NT2/D1 (cell line): ENCODE results near the gene TEAD3.

Experiments used
- SUZ12 ChIP-seq: IDR thresholded peaks from 2 replicates; pipeline ENCODE4 v1.6.1; 2011; ENCODE audit not compliant: insufficient read length, insufficient read depth; ENCODE audit errors: extremely low read depth
- YY1 ChIP-seq: IDR thresholded peaks from 2 replicates; pipeline ENCODE4 v1.6.1; 2011; ENCODE audit not compliant: insufficient read length, insufficient read depth
- ZNF274 ChIP-seq: IDR thresholded peaks from 2 replicates; pipeline ENCODE4 v1.6.1; 2011; ENCODE audit warnings: mild to moderate bottlenecking, low read depth, low read length

DNA sequence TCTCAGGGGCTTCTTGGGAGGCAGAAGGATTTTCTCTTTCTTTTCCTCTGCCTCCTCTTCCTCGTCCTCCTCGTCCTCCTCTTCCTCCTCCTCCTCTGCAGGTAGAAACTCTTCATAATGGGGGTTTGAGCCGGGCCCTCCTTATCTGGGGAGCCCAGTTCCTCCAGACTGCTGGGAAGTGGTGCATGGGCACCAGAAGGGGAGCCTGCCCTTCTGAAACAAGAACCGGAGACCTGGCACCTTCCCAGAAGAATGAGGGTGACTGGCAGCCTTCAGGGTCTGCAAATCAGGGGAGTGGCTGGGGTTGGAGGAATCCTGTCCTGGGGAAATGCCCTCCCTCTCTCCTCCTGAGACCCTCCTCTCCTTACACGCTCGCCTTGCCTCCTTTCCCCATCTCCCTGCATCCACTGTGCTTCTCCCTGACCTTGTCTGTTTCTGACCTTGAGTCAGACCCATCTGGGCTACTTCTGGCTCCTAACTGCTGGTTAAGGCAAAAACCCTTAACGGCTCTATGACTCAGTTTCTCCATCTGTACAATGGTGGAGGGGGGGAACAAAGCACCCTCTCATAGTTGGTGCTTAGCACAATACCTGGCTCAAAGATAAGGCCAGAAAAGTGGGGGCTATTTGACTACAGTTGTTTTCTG is 14.2 kb upstream of the TEAD3 start:
- TF ChIP-seq ZNF274 (no peak), SUZ12 (no peak), YY1 (no peak)
